ENCODE results near the gene CTNS.

The CTNS gene

GRCh38 chr17:3643889-3644349, 7.4 kb downstream of the CTNS start (continued):
- no peak for TF ChIP-seq ZBTB6 (tag by site-specific recombination; IDR thresholded peaks at IDR 0.05)
- TF ChIP-seq ZNF549 (tag by site-specific recombination; IDR thresholded peaks at IDR 0.05): no peak
- TF ChIP-seq ZNF76 (tag by site-specific recombination; IDR thresholded peaks at IDR 0.05; ENCODE audit: borderline replicate concordance, low read depth): no peak
- 0 out of 2 replicates have a peak, but pooled peaks have one; percentile 58 for TF ChIP-seq ZNF768 (tag by site-specific recombination; IDR thresholded peaks at IDR 0.05)
- TF ChIP-seq, protein P1, sequence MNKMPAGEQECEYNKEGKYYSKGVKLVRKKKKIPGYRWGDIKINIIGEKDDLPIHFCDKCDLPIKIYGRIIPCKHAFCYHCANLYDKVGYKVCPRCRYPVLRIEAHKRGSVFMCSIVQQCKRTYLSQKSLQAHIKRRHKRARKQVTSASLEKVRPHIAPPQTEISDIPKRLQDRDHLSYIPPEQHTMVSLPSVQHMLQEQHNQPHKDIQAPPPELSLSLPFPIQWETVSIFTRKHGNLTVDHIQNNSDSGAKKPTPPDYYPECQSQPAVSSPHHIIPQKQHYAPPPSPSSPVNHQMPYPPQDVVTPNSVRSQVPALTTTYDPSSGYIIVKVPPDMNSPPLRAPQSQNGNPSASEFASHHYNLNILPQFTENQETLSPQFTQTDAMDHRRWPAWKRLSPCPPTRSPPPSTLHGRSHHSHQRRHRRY (tag by site-specific recombination; IDR thresholded peaks at IDR 0.05): no peak
- peak; percentile 60; the same call in 1 of the 2 replicates for TF ChIP-seq EGR2 (tag by site-specific recombination; IDR thresholded peaks at IDR 0.05; ENCODE audit: low read depth)
- TF ChIP-seq ZBTB20 (tag by site-specific recombination; IDR thresholded peaks at IDR 0.05): no peak
- TF ChIP-seq, protein P2, sequence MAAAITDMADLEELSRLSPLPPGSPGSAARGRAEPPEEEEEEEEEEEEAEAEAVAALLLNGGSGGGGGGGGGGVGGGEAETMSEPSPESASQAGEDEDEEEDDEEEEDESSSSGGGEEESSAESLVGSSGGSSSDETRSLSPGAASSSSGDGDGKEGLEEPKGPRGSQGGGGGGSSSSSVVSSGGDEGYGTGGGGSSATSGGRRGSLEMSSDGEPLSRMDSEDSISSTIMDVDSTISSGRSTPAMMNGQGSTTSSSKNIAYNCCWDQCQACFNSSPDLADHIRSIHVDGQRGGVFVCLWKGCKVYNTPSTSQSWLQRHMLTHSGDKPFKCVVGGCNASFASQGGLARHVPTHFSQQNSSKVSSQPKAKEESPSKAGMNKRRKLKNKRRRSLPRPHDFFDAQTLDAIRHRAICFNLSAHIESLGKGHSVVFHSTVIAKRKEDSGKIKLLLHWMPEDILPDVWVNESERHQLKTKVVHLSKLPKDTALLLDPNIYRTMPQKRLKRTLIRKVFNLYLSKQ (tag by site-specific recombination; IDR thresholded peaks at IDR 0.05; ENCODE audit: borderline replicate concordance): no peak
- TF ChIP-seq GLI4 (tag by site-specific recombination; IDR thresholded peaks at IDR 0.05): no peak
- TF ChIP-seq, protein P3, sequence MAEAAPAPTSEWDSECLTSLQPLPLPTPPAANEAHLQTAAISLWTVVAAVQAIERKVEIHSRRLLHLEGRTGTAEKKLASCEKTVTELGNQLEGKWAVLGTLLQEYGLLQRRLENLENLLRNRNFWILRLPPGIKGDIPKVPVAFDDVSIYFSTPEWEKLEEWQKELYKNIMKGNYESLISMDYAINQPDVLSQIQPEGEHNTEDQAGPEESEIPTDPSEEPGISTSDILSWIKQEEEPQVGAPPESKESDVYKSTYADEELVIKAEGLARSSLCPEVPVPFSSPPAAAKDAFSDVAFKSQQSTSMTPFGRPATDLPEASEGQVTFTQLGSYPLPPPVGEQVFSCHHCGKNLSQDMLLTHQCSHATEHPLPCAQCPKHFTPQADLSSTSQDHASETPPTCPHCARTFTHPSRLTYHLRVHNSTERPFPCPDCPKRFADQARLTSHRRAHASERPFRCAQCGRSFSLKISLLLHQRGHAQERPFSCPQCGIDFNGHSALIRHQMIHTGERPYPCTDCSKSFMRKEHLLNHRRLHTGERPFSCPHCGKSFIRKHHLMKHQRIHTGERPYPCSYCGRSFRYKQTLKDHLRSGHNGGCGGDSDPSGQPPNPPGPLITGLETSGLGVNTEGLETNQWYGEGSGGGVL (tag by site-specific recombination; IDR thresholded peaks at IDR 0.05): no peak

DNA sequence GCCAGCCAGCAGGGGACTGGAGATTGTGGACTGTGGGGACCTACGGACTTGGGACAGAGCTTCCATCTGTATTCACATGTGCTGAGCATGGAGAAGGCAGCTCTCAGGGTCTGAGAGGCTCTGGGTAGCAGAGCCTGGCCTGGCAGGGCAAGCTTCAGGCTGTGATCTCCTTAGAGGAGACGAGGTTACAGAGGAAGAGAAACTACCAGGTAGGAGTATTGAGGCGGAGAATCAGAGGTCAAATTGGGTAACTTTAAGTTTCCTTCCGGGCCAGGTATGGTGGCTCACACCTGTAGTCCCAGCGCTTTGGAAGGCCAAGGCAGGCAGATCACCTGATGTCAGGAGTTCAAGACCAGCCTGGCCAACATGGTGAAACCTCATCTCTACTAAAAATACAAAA, 8.8 kb downstream of the CTNS start:
- H3K27ac ChIP-seq (ENCODE audit: extremely low read depth, low read depth, low read length): no peak overlapping the region
- peaks cover 10 to 44% of the 10 kb centered on the region in 2 experiments; a peak in 2 of 3 replicates for H3K36me3 ChIP-seq (ENCODE audit: control insufficient read depth in 2 of 2, insufficient read depth in 1 of 2, low read length in 2 of 2)
- H3K9me3 ChIP-seq (ENCODE audit: control insufficient read depth, insufficient read depth, low read depth, low read length): no peaks in the 10 kb centered on the region
- no peak overlapping the region for H3K4me3 ChIP-seq (ENCODE audit: low read depth, low read length)
- CTCF ChIA-PET: interaction anchor here (0.7 to 2.2 kb wide), 3 partner anchors 169 to 597 kb away, joined by 3 to 8 read pairs (median 3); partner anchors contain the start of gene ASPA
- H3K4me1 ChIP-seq (ENCODE audit: control insufficient read depth, insufficient read depth, low read length): no peaks in the 10 kb centered on the region
- POLR2A ChIA-PET: no interaction called here
- no peak for TF ChIP-seq ZNF629 (tag by site-specific recombination; IDR thresholded peaks at IDR 0.05)
- TF ChIP-seq HOXC10 (CRISPR knock-in tag; IDR thresholded peaks at IDR 0.05): no peak
- TF ChIP-seq ZNF664 (tag by site-specific recombination; IDR thresholded peaks at IDR 0.05): no peak
- TF ChIP-seq ZNF777 (tag by site-specific recombination; IDR thresholded peaks at IDR 0.05; ENCODE audit: borderline replicate concordance): no peak
- no peak for TF ChIP-seq ZNF776 (tag by site-specific recombination; IDR thresholded peaks at IDR 0.05; ENCODE audit: borderline replicate concordance)
- TF ChIP-seq SALL2 (tag by site-specific recombination; IDR thresholded peaks at IDR 0.05; ENCODE audit: borderline replicate concordance): no peak
- no peak for TF ChIP-seq ZNF768 (tag by site-specific recombination; IDR thresholded peaks at IDR 0.05)
- no peak for TF ChIP-seq ZNF510 (tag by site-specific recombination; IDR thresholded peaks at IDR 0.05; ENCODE audit: insufficient replicate concordance)
- TF ChIP-seq, protein P1 (tag by site-specific recombination; IDR thresholded peaks at IDR 0.05): no peak
- TF ChIP-seq ZNF274 (IDR thresholded peaks at IDR 0.05; ENCODE audit: low read length): no peak
- no peak for TF ChIP-seq ZNF274 (tag by site-specific recombination; IDR thresholded peaks at IDR 0.05; ENCODE audit: borderline replicate concordance)
- no peak for TF ChIP-seq ZXDB (tag by site-specific recombination; IDR thresholded peaks at IDR 0.05)
- TF ChIP-seq, protein P4, sequence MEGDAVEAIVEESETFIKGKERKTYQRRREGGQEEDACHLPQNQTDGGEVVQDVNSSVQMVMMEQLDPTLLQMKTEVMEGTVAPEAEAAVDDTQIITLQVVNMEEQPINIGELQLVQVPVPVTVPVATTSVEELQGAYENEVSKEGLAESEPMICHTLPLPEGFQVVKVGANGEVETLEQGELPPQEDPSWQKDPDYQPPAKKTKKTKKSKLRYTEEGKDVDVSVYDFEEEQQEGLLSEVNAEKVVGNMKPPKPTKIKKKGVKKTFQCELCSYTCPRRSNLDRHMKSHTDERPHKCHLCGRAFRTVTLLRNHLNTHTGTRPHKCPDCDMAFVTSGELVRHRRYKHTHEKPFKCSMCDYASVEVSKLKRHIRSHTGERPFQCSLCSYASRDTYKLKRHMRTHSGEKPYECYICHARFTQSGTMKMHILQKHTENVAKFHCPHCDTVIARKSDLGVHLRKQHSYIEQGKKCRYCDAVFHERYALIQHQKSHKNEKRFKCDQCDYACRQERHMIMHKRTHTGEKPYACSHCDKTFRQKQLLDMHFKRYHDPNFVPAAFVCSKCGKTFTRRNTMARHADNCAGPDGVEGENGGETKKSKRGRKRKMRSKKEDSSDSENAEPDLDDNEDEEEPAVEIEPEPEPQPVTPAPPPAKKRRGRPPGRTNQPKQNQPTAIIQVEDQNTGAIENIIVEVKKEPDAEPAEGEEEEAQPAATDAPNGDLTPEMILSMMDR (tag by site-specific recombination; IDR thresholded peaks at IDR 0.05): no peak

Data from HEK293 (cell line).